Vagina (tissue), 2 donors: ENCODE measurements around the gene SYNRG. TPM values are rescaled to one million over a fixed set of nuclear protein-coding genes. Genes with fewer than 3 reads are reported as not detected.

ENCODE experiments used
- DNase-seq, 2 donors: peaks; one replicate each; pipeline ENCODE4 v3.0.0-alpha.2; 2017; ENCODE audit errors: extremely low spot score in 2 of 2
- H3K27ac ChIP-seq: fragments of 200-600 bp; sonication (generic); one replicate; pipeline ENCODE4 v1.5.1; 2019
- H3K27me3 ChIP-seq: fragments of 200-600 bp; sonication (generic); one replicate; pipeline ENCODE4 v1.5.1; 2019
- H3K36me3 ChIP-seq, 2 donors: fragments of 200-600 bp; sonication (generic); one replicate each; pipeline ENCODE4 v1.5.1; 2017 to 2019
- H3K4me1 ChIP-seq: fragments of 200-600 bp; sonication (generic); one replicate; pipeline ENCODE4 v1.5.1; 2019
- H3K4me3 ChIP-seq, 2 donors: fragments of 200-600 bp; sonication (generic); 1 replicate in 1 of 2; 2 replicates in 1 of 2; pipeline ENCODE4 v1.5.1; 2016 to 2019
- H3K9me3 ChIP-seq: fragments of 200-600 bp; sonication (generic); one replicate; pipeline ENCODE4 v1.5.1; 2019
- CTCF ChIP-seq, 3 experiments: fragments of 450-650 bp in 2 of 3; fragments of 200-600 bp in 1 of 3; sonication (generic) in 1 of 3; IDR thresholded peaks; one replicate each; pipeline ENCODE4 v1.5.1; 2017 to 2019; ENCODE audit warnings: antibody characterized with exemption in 3 of 3, mild to moderate bottlenecking in 2 of 3, moderate library complexity in 2 of 3
- POLR2A ChIP-seq, 2 donors: fragments of 450-650 bp; IDR thresholded peaks; one replicate each; pipeline ENCODE4 v1.6.1; 2017; ENCODE audit warnings: antibody characterized with exemption in 2 of 2, mild to moderate bottlenecking in 2 of 2, moderate library complexity in 2 of 2
- POLR2AphosphoS5 ChIP-seq, 2 donors: sonication (generic); formaldehyde crosslinking; IDR thresholded peaks; one replicate each; pipeline ENCODE4 v1.9.0; 2017; ENCODE audit warnings: antibody characterized with exemption in 2 of 2, mild to moderate bottlenecking in 2 of 2, low read depth in 1 of 2; ENCODE audit not compliant: insufficient read depth in 1 of 2
- intact Hi-C: fragments of 100-400 bp; cut with DNase I; formaldehyde crosslinking; loops from one replicate; pipeline ENCODE4 v1.15.1; 2023
- total RNA-seq: library from RNA; depleted of rRNA; stranded (reverse); fragments of >200 nt; gene quantifications from one replicate; pipeline ENCODE4 v1.2.3, GENCODE V29; 2016

SYNRG gene
- total RNA-seq, 1 donor from 2014 or later: 42.2 TPM

GRCh38 chr17:37576281-37576680 is 32.9 kb downstream of the SYNRG start:
- Histone ChIP-seq H3K27me3 (no peaks in the 10 kb centered on the region), H3K4me3 (no peak overlapping the region), H3K36me3 (peaks cover 0 to 42% of the 10 kb centered on the region in 2 donors), H3K27ac (no peak overlapping the region), H3K4me1 (no peaks in the 10 kb centered on the region), H3K9me3 (no peaks in the 10 kb centered on the region)
- no peak for DNase-seq
- TF ChIP-seq POLR2AphosphoS5 (IDR thresholded peaks at IDR 0.05; ENCODE audit: insufficient read depth in 1 of 2, low read depth in 1 of 2) (no peak), CTCF (IDR thresholded peaks at IDR 0.05) (no peak), POLR2A (IDR thresholded peaks at IDR 0.05) (no peak)
- intact Hi-C loops: no loop called here

GRCh38 chr17:37574427-37574826 is 34.8 kb downstream of the SYNRG start:
- intact Hi-C loops: no loop called here
- H3K27ac ChIP-seq: no peak overlapping the region
- H3K4me3 ChIP-seq: no peak overlapping the region
- no peaks in the 10 kb centered on the region for H3K27me3 ChIP-seq
- H3K36me3 ChIP-seq: peaks cover 0 to 43% of the 10 kb centered on the region in 2 donors
- TF ChIP-seq POLR2A (IDR thresholded peaks at IDR 0.05): no peak
- no peak for TF ChIP-seq CTCF (IDR thresholded peaks at IDR 0.05)
- no peak for TF ChIP-seq POLR2AphosphoS5 (IDR thresholded peaks at IDR 0.05; ENCODE audit: insufficient read depth in 1 of 2, low read depth in 1 of 2)
- no peaks in the 10 kb centered on the region for H3K9me3 ChIP-seq
- H3K4me1 ChIP-seq: no peaks in the 10 kb centered on the region
- no peak for DNase-seq

DNA sequence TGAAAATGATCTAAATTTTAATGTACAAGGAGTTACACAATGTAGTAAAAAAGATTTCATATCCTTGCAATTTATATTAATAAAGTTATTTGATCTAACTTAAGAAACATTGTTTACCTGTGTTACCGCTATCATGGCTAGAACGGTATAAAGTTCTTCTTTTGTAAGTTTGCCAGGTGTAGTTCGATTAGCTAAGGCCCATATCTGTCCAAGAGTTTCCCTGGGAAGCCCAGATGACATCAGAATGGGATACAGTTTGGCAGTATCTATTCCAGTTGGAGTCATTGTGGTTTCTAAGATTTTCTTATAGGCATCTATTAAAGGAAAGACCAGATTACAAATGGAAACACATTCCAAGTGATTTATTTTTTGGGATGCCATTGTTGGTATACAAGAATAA is 37.5 kb downstream of the SYNRG start:
- intact Hi-C loops: no loop called here
- peaks cover 0 to 56% of the 10 kb centered on the region in 2 donors for H3K36me3 ChIP-seq
- no peak overlapping the region for H3K27ac ChIP-seq
- no peaks in the 10 kb centered on the region for H3K27me3 ChIP-seq
- H3K9me3 ChIP-seq: no peaks in the 10 kb centered on the region
- no peak for DNase-seq
- no peaks in the 10 kb centered on the region for H3K4me1 ChIP-seq
- TF ChIP-seq CTCF (IDR thresholded peaks at IDR 0.05): no peak
- TF ChIP-seq POLR2AphosphoS5 (IDR thresholded peaks at IDR 0.05; ENCODE audit: insufficient read depth in 1 of 2, low read depth in 1 of 2): no peak
- TF ChIP-seq POLR2A (IDR thresholded peaks at IDR 0.05): no peak
- no peak overlapping the region for H3K4me3 ChIP-seq

DNA sequence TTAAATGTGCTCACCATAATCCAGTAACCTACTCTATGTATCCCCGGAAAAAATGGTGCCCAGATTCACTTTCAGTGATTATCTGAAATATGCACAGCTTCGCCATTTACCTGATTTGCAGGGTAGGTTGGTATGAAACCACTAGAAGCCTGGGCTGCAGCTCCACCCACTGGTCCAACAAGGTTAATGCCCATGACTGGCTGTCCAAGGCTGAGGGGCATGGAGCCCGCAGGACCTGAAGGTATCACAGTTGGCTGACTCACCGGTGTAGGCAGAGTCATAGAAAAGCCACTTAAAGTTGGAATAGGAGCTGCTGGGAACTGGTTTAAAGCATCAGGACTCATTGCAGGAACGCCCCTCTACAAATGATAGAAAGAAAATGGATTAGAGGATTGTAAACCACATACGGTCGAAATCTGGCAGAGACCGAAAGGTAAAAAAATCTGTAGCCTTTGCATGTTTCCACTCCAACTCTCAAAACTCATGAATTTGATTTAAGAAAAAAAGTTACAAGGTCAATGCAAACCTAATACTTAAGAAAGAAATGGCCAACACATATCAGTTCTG is 38.6 kb downstream of the SYNRG start:
- TF ChIP-seq POLR2AphosphoS5 (IDR thresholded peaks at IDR 0.05; ENCODE audit: insufficient read depth in 1 of 2, low read depth in 1 of 2) (no peak), CTCF (IDR thresholded peaks at IDR 0.05) (no peak), POLR2A (IDR thresholded peaks at IDR 0.05) (no peak)
- peaks cover 0 to 58% of the 10 kb centered on the region in 2 donors for H3K36me3 ChIP-seq
- no peak for DNase-seq

GRCh38 chr17:37568350-37569053 is 40.7 kb downstream of the SYNRG start:
- no peak for DNase-seq
- H3K27ac ChIP-seq: no peak overlapping the region
- TF ChIP-seq POLR2AphosphoS5 (IDR thresholded peaks at IDR 0.05; ENCODE audit: insufficient read depth in 1 of 2, low read depth in 1 of 2): no peak
- no peak for TF ChIP-seq CTCF (IDR thresholded peaks at IDR 0.05)
- no peak for TF ChIP-seq POLR2A (IDR thresholded peaks at IDR 0.05)
- intact Hi-C loops: no loop called here
- H3K27me3 ChIP-seq: no peaks in the 10 kb centered on the region
- H3K4me3 ChIP-seq: no peak overlapping the region
- H3K36me3 ChIP-seq: peaks cover 0 to 50% of the 10 kb centered on the region in 2 donors
- no peaks in the 10 kb centered on the region for H3K4me1 ChIP-seq
- H3K9me3 ChIP-seq: no peaks in the 10 kb centered on the region

More for the DNA sequence above, 38.6 kb downstream of the SYNRG start:
- Histone ChIP-seq H3K9me3 (no peaks in the 10 kb centered on the region), H3K4me1 (no peaks in the 10 kb centered on the region), H3K27me3 (no peaks in the 10 kb centered on the region), H3K4me3 (no peak overlapping the region), H3K27ac (no peak overlapping the region)
- intact Hi-C loops: no loop called here
